Progenitor cell of endocrine pancreas (in vitro differentiated cells): ENCODE measurements around the gene TSHZ3. TPM values are rescaled to one million over a fixed set of nuclear protein-coding genes. Genes with fewer than 3 reads are reported as not detected.

Source experiments
- DNase-seq: peaks from one replicate; pipeline ENCODE4 v3.0.0; 2021; ENCODE audit warnings: low spot score; ENCODE audit not compliant: unreplicated experiment
- H3K27ac Mint-ChIP-seq: 2 replicates; pipeline ENCODE4 v1.8.0; 2021; ENCODE audit warnings: mild to moderate bottlenecking, moderate library complexity, mixed read lengths
- H3K27me3 Mint-ChIP-seq: 2 replicates; pipeline ENCODE4 v1.8.0; 2021; ENCODE audit warnings: mixed read lengths
- H3K36me3 Mint-ChIP-seq: 2 replicates; pipeline ENCODE4 v1.8.0; 2022; ENCODE audit warnings: mixed read lengths; ENCODE audit not compliant: insufficient read depth
- H3K4me1 Mint-ChIP-seq: 2 replicates; pipeline ENCODE4 v1.8.0; 2021; ENCODE audit warnings: low read depth, mixed read lengths
- H3K4me3 Mint-ChIP-seq: 2 replicates; pipeline ENCODE4 v1.8.0; 2021; ENCODE audit warnings: low read depth, mild to moderate bottlenecking, moderate library complexity, mixed read lengths
- H3K9me3 Mint-ChIP-seq: 2 replicates; pipeline ENCODE4 v1.8.0; 2021; ENCODE audit warnings: low read depth, mixed read lengths
- CTCF ChIP-seq: fragments of 200-600 bp; sonication (generic); IDR thresholded peaks from one replicate; pipeline ENCODE4 v1.5.0; 2021; ENCODE audit warnings: antibody characterized with exemption, mild to moderate bottlenecking; ENCODE audit not compliant: unreplicated experiment
- long read RNA-seq: library from polyadenylated mRNA; unstranded; transcript quantifications from one replicate; pipeline ENCODE4 v2.0.0, GENCODE V29; 2020
- total RNA-seq: library from RNA; stranded (reverse); gene quantifications from 2 replicates; pipeline ENCODE4 v1.2.1, GENCODE V29; 2021

TSHZ3 gene
- total RNA-seq = 15.0 and 15.5 TPM in 2 replicates
- long read RNA-seq, full-length matches to known transcripts = 2 of 19 reads
- long read RNA-seq, partial matches to known transcripts = 0 of 19 reads
- long read RNA-seq, other reads (novel, unspliced or antisense) = 17 of 19 reads

- H3K36me3 Mint-ChIP-seq = no peaks in the 10 kb centered on the region
- TF ChIP-seq CTCF = no peak
- H3K4me3 Mint-ChIP-seq = peak within 1 kb of the TSS; percentile 82
- H3K4me1 Mint-ChIP-seq = peaks cover 45% of the 10 kb centered on the region
- H3K27ac Mint-ChIP-seq = peak within 1 kb of the TSS; percentile 56
- peak; percentile 55 for DNase-seq
- no peaks in the 10 kb centered on the region for H3K9me3 Mint-ChIP-seq
- peaks cover 41% of the 10 kb centered on the region for H3K27me3 Mint-ChIP-seq
Measured at GRCh38 chr19:31349160-31349881, at the start of gene TSHZ3. TSS of gene TSHZ3 (minus strand) at chr19:31349436. CDS start at chr19:31349219, 217 bp downstream.

DNA sequence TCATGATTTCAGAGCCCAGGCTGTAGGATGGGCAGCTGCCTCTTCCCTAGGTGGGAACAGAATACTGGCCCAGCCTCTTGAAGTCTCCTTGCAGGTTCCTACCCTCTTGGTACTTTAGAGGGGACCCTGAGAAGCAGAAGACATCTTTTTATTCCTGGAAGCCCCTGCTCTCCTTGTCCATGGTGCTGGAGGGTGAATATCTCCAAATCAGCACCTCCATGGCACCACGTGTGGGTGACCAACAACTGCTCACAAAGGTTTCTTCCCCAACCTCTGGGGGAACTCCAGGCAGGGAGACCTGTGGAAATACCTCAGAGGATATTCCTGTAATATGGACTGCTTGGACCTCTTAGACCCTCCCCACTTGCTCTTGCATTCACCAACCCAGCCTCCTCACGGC, 48.1 kb upstream of the TSHZ3 start:
- Mint-ChIP-seq H3K9me3 (no peaks in the 10 kb centered on the region), H3K27ac (no peak overlapping the region), H3K4me3 (no peak overlapping the region), H3K4me1 (peaks cover 16% of the 10 kb centered on the region), H3K27me3 (peaks cover 23% of the 10 kb centered on the region), H3K36me3 (no peaks in the 10 kb centered on the region)
- TF ChIP-seq CTCF = no peak
- no peak for DNase-seq

- H3K36me3 Mint-ChIP-seq = no peaks in the 10 kb centered on the region
- no peak for TF ChIP-seq CTCF
- peak overlapping the region; percentile 96 for H3K27ac Mint-ChIP-seq
- H3K9me3 Mint-ChIP-seq = no peaks in the 10 kb centered on the region
- H3K4me3 Mint-ChIP-seq = peak overlapping the region; percentile 60
- H3K4me1 Mint-ChIP-seq = peaks cover 27% of the 10 kb centered on the region
- peaks cover 4% of the 10 kb centered on the region for H3K27me3 Mint-ChIP-seq
- DNase-seq = no peak
Measured at GRCh38 chr19:31392464-31392863, 43.2 kb upstream of the TSHZ3 start.

DNA sequence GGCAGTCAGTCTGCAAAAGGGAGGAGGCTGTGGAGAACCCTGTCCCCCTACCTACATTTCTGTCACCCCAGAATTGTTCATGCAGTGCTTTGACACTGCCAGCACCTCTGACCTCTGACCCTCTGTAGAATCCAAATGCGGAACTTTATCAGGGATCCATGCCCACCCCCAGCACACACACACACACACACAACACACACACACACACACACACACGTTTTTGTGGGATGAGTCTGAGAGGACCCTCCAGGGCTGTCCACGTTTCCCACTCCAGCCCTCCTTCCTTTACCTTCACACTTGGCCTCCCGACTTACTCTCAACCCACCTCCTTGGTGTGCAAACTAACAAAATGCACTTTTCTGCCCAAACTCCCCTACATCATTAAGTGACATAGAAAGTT, 42.3 kb upstream of the TSHZ3 start:
- peak overlapping the region; percentile 49 for H3K27ac Mint-ChIP-seq
- H3K27me3 Mint-ChIP-seq = peaks cover 6% of the 10 kb centered on the region
- TF ChIP-seq CTCF = no peak
- H3K36me3 Mint-ChIP-seq = no peaks in the 10 kb centered on the region
- peaks cover 27% of the 10 kb centered on the region for H3K4me1 Mint-ChIP-seq
- peak overlapping the region; percentile 60 for H3K4me3 Mint-ChIP-seq
- DNase-seq = no peak
- no peaks in the 10 kb centered on the region for H3K9me3 Mint-ChIP-seq

DNA sequence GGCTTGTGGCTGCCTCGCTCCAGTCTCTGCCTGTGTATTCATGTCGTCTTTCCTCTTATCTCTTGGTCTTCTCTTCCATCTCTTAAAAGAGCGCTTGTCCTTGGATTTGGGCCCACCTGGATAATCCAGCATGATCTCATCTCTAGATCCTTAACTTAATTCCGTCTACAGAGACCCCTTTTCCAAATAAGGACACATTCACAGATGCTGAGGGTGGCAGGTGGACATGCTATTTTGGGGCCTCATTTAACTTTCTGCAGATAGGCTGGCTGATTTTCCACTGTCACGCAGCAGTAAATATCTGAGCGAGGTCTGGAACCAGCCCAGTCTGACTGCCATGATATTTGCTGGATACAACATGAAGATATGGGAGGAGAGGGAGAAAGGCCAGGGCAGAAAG, 41.5 kb upstream of the TSHZ3 start:
- no peaks in the 10 kb centered on the region for H3K36me3 Mint-ChIP-seq
- no peak for TF ChIP-seq CTCF
- H3K4me1 Mint-ChIP-seq = peaks cover 27% of the 10 kb centered on the region
- H3K27ac Mint-ChIP-seq = no peak overlapping the region
- no peaks in the 10 kb centered on the region for H3K9me3 Mint-ChIP-seq
- H3K27me3 Mint-ChIP-seq = peaks cover 6% of the 10 kb centered on the region
- no peak overlapping the region for H3K4me3 Mint-ChIP-seq
- DNase-seq = no peak
